HG02678 (cell line): ENCODE measurements around the gene DSG4.
"Not testable (repeated sequence)": the region's sequence is repeated elsewhere in the genome, so short reads cannot be mapped to it uniquely, and the experiment has no call there.

ENCODE experiments used
- ATAC-seq: cut with Tn5 transposase; IDR thresholded peaks from one replicate; pipeline ENCODE4 v1.9.1; 2021; ENCODE audit warnings: mild to moderate bottlenecking, moderate library complexity; ENCODE audit not compliant: unreplicated experiment

DSG4 gene, protein sequence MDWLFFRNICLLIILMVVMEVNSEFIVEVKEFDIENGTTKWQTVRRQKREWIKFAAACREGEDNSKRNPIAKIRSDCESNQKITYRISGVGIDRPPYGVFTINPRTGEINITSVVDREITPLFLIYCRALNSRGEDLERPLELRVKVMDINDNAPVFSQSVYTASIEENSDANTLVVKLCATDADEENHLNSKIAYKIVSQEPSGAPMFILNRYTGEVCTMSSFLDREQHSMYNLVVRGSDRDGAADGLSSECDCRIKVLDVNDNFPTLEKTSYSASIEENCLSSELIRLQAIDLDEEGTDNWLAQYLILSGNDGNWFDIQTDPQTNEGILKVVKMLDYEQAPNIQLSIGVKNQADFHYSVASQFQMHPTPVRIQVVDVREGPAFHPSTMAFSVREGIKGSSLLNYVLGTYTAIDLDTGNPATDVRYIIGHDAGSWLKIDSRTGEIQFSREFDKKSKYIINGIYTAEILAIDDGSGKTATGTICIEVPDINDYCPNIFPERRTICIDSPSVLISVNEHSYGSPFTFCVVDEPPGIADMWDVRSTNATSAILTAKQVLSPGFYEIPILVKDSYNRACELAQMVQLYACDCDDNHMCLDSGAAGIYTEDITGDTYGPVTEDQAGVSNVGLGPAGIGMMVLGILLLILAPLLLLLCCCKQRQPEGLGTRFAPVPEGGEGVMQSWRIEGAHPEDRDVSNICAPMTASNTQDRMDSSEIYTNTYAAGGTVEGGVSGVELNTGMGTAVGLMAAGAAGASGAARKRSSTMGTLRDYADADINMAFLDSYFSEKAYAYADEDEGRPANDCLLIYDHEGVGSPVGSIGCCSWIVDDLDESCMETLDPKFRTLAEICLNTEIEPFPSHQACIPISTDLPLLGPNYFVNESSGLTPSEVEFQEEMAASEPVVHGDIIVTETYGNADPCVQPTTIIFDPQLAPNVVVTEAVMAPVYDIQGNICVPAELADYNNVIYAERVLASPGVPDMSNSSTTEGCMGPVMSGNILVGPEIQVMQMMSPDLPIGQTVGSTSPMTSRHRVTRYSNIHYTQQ

GRCh38 chr18:31376477-31376876, at the start of gene DSG4:
Gene DSG4, plus strand, starts transcription at chr18:31376777. Its CDS starts 135 bp downstream, at chr18:31376912.
- ATAC-seq, result no peak

GRCh38 chr18:31329787-31330438, 46.7 kb upstream of the DSG4 start:
- ATAC-seq, result no peak

- no peak for ATAC-seq
Observed at GRCh38 chr18:31343454-31343853, 33.1 kb upstream of the DSG4 start.

DNA sequence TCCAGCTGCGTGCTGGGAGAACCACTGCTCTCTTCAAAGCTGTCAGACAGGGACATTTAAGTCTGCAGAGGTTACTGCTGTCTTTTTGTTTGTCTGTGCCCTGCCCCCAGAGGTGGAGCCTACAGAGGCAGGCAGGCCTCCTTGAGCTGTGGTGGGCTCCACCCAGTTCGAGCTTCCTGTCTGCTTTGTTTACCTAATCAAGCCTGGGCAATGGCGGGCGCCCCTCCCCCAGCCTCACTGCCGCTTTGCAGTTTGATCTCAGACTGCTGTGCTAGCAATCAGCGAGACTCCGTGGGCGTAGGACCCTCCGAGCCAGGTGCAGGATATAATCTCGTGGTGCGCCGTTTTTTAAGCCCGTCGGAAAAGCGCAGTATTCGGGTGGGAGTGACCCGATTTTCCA, 23.2 kb upstream of the DSG4 start:
- not testable (repeated sequence) for ATAC-seq

DNA sequence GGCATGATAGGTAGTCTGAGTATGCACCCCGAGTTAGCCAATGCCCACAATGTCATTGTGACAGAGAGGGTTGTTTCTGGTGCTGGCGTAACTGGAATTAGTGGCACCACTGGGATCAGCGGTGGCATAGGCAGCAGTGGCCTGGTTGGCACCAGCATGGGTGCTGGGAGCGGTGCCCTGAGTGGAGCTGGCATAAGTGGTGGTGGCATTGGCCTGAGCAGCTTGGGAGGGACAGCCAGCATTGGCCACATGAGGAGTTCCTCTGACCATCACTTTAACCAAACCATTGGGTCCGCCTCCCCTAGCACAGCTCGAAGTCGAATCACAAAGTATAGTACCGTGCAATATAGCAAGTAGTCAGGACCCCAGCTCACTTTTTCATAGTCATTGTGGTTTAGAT, 21.6 kb upstream of the DSG4 start:
- no peak for ATAC-seq

GRCh38 chr18:31356025-31356424, 20.6 kb upstream of the DSG4 start:
- ATAC-seq, result no peak

DNA sequence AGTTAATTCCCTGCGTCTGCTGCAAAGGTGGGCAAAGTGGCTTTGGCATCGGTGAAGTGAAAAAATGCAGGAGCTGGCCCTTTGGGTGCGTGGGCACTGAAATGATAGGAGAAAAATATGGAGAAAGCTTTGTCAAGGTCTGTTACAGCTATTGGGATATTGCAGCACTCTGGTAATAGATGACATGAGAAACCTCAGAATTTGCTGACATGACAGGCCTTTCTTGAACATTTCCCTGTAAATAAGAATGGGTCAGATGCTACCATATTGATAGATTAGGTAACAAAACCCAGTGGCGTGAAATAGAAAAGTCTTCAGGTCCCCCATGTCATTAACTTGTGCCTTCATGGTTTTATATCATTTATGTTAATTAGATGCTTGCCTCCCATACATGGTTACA, 12.4 kb upstream of the DSG4 start:
- no peak for ATAC-seq

DNA sequence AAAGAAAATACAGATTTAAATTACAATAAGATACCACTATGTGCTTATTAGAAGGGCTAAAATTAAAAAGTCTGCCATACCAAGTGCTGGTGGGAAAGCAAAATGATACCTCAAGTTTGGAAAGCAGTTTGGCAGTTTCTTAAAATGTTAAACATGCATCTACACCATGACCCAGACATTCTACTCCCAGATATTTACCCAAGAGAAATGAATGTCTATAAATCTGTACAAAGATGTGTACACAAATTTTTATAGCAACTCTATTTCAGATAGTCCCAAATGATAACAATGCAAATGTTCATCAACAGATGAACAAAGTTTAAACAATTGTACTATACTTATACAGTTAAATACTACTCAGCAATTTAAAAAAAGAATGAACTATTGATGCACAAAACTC, 7.1 kb upstream of the DSG4 start:
- no peak for ATAC-seq

- ATAC-seq, result no peak
Observed at GRCh38 chr18:31371989-31372388, 4.6 kb upstream of the DSG4 start.

GRCh38 chr18:31373641-31374040, 2.9 kb upstream of the DSG4 start:
- no peak for ATAC-seq

- no peak for ATAC-seq
Observed at GRCh38 chr18:31380912-31381311, 4.3 kb downstream of the DSG4 start.

DNA sequence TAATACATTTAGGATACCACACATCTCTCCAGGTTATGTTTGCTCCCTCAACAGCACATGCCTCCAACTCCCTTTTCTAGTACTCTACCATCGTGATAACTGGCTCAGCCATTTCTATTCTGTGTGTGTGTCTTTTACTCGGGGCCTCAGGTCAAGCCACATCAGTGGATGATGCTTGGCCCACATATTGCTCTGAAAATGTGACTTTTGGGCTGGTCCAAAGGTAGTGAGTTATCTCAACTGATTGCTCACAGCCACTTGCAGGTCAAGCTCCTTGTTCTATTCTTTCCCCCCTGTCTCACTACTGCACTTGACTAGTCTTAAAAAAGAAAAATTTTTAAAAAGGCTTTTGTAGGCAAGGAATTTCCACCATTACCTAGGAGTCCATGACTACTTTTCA, 5.5 kb downstream of the DSG4 start:
- no peak for ATAC-seq

DNA sequence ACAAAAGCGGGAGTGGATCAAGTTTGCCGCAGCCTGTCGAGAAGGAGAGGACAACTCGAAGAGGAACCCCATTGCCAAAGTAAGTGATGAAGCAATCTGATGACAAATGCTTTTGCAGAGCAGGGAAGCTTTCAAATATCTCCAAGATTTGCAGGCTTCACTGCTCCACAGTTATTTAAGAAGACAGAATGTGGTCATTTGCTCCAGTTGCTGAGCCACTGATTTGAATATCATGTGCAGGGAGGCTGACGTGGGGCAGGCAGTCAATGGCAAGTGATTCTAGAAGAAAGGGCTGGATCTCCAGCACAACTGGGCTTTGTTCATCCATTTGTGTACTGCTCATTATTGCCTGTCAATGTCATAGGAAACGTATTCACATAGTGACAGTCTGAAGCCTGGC, 10.2 kb downstream of the DSG4 start:
- no peak for ATAC-seq

DNA sequence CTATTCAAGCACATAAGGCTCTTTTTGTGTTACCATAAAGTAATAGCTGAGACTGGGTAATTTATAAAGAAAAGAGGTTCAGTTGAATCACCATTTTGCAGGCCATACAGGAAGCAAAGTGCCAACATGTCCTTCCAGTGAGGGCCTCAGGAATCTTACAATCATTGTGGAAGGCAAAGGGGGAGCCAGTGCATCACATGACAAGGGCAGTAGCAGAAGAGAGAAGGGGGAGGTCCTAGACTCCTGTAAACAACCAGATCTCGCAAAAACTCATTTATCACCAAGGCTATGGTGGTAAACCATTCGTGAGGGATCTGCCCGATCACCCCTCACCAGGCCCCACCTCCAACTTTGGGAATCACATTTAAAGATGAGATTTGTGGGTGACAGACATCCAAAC, 16.7 kb downstream of the DSG4 start:
- no peak for ATAC-seq

DNA sequence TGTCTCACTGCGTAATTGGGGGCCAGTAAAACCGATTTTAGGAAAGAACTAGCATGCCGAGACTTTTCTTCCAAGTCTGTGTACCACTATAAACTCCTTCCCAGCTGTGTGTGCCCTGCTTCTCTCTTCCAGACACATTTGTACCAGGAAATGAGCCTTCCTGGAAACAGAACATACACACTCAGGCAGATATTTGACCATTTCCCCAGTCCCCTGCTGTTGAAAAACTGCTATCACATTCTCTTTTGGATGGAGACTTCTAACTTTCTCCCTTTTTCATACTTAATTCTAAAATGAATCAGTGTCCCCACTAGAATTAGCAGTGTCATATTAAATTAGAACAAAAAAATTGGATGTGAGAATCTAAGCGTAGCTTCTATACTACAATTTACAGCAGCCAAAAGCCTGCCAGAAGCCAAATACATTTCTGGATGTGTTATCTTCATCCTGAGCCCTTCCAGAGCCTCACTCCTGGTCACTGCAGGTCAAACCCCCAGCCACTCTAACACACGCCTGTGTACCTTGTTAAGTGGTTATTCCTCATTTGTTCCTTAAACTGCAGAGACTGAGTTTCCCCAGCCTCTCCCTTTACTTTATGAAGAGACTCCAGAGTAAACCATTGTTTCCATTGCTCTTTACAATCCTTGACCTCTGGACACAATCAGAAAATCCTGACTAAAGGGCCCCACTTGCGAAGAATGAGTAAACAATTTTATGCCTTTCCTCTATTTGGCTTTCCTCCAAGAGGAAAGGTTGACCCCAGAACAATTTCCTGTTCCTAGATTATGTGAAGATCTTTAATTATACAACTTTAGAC, 20.4 kb downstream of the DSG4 start:
- ATAC-seq, result no peak

DNA sequence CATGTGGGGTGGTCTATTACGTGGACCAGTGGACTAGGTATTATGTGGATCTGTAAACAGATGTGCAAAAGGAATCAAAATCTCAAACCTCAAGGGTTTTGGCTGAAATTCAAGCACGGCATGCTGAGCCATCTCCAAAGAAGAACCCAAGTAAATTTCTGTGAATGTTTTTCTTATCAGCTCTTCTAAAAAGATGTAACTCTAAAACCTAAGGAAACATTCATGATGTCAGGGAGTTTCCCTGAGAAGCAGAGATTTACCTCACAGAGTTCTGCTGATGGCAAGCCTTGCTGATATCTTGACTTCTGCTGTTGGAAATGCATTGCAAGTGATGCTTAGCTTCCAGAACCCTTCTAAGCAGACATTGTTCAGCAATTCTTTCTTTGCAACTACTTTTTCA, 21.6 kb downstream of the DSG4 start:
- ATAC-seq, result no peak

- no peak for ATAC-seq
Observed at GRCh38 chr18:31399306-31400032, 22.9 kb downstream of the DSG4 start.

GRCh38 chr18:31401156-31402025, 24.8 kb downstream of the DSG4 start:
- ATAC-seq, result no peak

DNA sequence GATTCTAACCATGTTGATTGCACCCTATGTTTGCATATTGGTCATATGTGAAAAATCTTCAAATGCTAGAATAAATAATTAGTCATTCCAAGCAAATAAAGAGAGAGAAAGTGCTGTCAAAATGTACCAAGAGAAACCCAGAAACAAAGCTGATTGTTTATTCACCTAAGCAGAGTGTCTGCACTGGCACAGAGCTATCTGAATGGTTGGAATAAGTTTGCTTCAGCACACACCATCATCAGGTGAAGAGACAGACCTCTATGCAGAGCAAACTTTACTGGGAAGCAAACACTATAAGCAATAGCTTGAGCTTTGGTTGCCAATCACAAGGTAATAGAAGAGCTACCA, 25.4 kb downstream of the DSG4 start:
- ATAC-seq, result no peak
